ENCODE data around the gene GTF2H2C.

The GTF2H2C gene

DNA sequence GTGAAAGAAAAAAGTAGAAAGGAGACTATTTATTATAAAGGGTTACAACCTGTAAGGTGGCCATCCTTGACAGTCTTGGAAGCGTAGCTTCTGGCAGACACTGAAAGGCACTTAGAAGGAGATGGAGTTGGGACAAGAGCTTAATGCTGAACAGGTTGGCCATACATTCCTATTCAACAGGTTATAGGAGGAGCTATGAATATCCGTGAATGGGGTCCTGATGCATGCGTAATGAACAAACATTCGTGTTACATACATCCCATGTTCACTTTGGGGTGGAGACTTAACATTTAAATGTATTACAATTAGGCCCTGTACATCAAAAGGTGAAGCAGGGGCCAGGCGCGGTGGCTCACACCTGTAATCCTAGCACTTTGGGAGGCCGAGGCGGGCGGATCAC lies 33.3 kb upstream of the GTF2H2C start:
- Histone ChIP-seq H3K79me2 (ENCODE audit: insufficient read depth, low read depth) (no peaks in the 10 kb centered on the region), H3K9ac (no peak overlapping the region), H2AFZ (ENCODE audit: low read depth) (no peak overlapping the region), H3K27ac (no peak overlapping the region), H3K4me2 (no peak overlapping the region), H3K4me1 (ENCODE audit: low read depth, poor library complexity, severe bottlenecking) (no peaks in the 10 kb centered on the region), H3K27me3 (ENCODE audit: insufficient read depth, low read depth) (no peaks in the 10 kb centered on the region), H3K36me3 (ENCODE audit: insufficient read depth) (no peaks in the 10 kb centered on the region), H4K20me1 (ENCODE audit: insufficient read depth) (no peaks in the 10 kb centered on the region), H3K4me3 (IDR thresholded peaks at IDR 0.05; ENCODE audit: insufficient read depth, low read depth, low read length) (no peak overlapping the region)
- TF ChIP-seq, protein P1, sequence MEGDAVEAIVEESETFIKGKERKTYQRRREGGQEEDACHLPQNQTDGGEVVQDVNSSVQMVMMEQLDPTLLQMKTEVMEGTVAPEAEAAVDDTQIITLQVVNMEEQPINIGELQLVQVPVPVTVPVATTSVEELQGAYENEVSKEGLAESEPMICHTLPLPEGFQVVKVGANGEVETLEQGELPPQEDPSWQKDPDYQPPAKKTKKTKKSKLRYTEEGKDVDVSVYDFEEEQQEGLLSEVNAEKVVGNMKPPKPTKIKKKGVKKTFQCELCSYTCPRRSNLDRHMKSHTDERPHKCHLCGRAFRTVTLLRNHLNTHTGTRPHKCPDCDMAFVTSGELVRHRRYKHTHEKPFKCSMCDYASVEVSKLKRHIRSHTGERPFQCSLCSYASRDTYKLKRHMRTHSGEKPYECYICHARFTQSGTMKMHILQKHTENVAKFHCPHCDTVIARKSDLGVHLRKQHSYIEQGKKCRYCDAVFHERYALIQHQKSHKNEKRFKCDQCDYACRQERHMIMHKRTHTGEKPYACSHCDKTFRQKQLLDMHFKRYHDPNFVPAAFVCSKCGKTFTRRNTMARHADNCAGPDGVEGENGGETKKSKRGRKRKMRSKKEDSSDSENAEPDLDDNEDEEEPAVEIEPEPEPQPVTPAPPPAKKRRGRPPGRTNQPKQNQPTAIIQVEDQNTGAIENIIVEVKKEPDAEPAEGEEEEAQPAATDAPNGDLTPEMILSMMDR (conservative IDR thresholded peaks at IDR 0.05; ENCODE audit: low read depth, low read length) = no peak

DNA sequence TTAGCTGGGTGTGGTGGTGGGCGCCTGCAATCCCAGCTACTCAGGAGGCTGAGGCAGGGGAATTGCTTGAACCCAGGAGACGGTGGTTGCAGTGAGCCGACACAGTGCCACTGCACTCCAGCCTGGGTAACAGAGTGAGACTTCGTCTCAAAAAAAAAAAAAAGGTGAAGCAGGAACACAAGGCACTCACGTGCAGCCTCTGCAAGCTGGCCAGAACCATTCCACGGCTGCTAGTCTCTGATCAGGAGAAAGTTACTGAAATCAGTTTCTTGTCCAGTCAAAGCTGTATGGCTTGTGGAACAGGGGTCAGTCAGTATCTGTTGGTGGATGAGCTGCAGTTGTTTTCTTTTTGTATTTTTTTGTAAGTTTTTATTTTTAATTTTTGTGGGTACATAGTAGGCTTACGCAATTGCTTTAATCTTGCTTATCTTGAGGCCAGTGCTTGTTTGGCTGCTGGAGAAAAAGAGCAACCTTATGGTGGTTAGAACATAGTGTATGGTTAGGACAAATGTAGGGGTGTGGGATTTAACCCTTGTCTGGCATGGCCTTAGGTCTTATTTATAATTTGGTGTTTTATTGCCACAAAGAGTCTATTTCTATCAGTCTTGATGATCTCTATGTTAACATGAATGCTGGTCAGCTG lies 32.7 kb upstream of the GTF2H2C start:
- TF ChIP-seq, protein P1 (conservative IDR thresholded peaks at IDR 0.05; ENCODE audit: low read depth, low read length) = no peak
- Histone ChIP-seq H3K4me2 (no peak overlapping the region), H3K4me1 (ENCODE audit: low read depth, poor library complexity, severe bottlenecking) (no peaks in the 10 kb centered on the region), H3K27ac (no peak overlapping the region), H2AFZ (ENCODE audit: low read depth) (no peak overlapping the region), H4K20me1 (ENCODE audit: insufficient read depth) (no peaks in the 10 kb centered on the region), H3K79me2 (ENCODE audit: insufficient read depth, low read depth) (no peaks in the 10 kb centered on the region), H3K4me3 (IDR thresholded peaks at IDR 0.05; ENCODE audit: insufficient read depth, low read depth, low read length) (no peak overlapping the region), H3K27me3 (ENCODE audit: insufficient read depth, low read depth) (no peaks in the 10 kb centered on the region), H3K36me3 (ENCODE audit: insufficient read depth) (no peaks in the 10 kb centered on the region), H3K9ac (no peak overlapping the region)

DNA sequence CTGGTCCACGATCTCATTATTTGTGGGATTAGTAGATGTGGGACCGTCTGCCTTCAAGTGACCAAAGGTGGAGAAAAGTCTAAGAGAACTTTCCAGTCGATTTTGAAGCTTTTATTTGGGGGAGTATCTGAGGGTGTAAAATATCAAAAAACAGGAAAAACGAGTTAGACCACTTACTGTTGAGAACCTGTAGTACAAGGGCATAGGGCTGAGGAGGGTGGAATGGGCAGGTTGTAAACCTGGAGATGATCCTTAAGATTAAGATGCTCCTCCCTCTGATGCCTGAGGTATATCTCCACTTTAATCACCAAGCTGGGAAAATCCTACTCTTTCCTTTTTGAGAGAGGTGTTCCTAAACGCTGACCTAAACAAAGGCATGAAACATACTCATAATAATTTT lies 32.0 kb upstream of the GTF2H2C start:
- H3K79me2 ChIP-seq (ENCODE audit: insufficient read depth, low read depth) = no peaks in the 10 kb centered on the region
- H3K36me3 ChIP-seq (ENCODE audit: insufficient read depth) = no peaks in the 10 kb centered on the region
- H3K4me3 ChIP-seq (IDR thresholded peaks at IDR 0.05; ENCODE audit: insufficient read depth, low read depth, low read length) = no peak overlapping the region
- H3K4me1 ChIP-seq (ENCODE audit: low read depth, poor library complexity, severe bottlenecking) = no peaks in the 10 kb centered on the region
- H3K4me2 ChIP-seq = no peak overlapping the region
- no peaks in the 10 kb centered on the region for H4K20me1 ChIP-seq (ENCODE audit: insufficient read depth)
- no peak overlapping the region for H3K9ac ChIP-seq
- no peak overlapping the region for H3K27ac ChIP-seq
- TF ChIP-seq, protein P1 (conservative IDR thresholded peaks at IDR 0.05; ENCODE audit: low read depth, low read length) = no peak
- no peak overlapping the region for H2AFZ ChIP-seq (ENCODE audit: low read depth)
- H3K27me3 ChIP-seq (ENCODE audit: insufficient read depth, low read depth) = no peaks in the 10 kb centered on the region

DNA sequence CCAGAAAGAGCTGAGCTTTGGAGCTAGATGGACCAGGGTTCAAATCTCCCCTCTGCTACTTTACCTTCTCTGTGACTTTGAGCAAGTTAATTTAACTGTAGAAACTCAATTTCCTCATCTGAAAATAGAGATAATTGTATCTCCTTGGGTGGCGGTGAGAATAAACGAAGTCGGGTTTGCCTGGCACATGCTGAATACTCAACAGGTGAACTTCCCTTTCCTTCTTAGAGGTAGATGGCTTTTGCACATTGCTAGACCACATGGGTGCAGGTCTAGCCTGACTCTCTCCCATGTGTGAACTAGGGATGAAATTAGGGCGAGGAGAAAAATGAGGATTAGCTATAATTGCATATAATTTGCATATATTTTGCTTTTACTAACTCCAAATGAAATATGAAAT lies 31.4 kb upstream of the GTF2H2C start:
- Histone ChIP-seq H4K20me1 (ENCODE audit: insufficient read depth) (no peaks in the 10 kb centered on the region), H3K9ac (no peak overlapping the region), H3K27me3 (ENCODE audit: insufficient read depth, low read depth) (no peaks in the 10 kb centered on the region), H3K36me3 (ENCODE audit: insufficient read depth) (no peaks in the 10 kb centered on the region), H3K4me2 (no peak overlapping the region), H3K79me2 (ENCODE audit: insufficient read depth, low read depth) (no peaks in the 10 kb centered on the region), H3K4me1 (ENCODE audit: low read depth, poor library complexity, severe bottlenecking) (no peaks in the 10 kb centered on the region), H3K27ac (no peak overlapping the region), H2AFZ (ENCODE audit: low read depth) (no peak overlapping the region), H3K4me3 (IDR thresholded peaks at IDR 0.05; ENCODE audit: insufficient read depth, low read depth, low read length) (no peak overlapping the region)
- TF ChIP-seq, protein P1 (conservative IDR thresholded peaks at IDR 0.05; ENCODE audit: low read depth, low read length) = no peak

Data from KMS-11 (cell line).